Tibial nerve (tissue), 4 donors: ENCODE data around the gene ZBTB16. TPM values are rescaled to one million over a fixed set of nuclear protein-coding genes. Genes with fewer than 3 reads are reported as not detected.

Experiments used
- DNase-seq, 2 donors: peaks; one replicate each; pipeline ENCODE4 v3.0.0-alpha.2; 2019; ENCODE audit warnings: low spot score in 2 of 2
- H3K27ac ChIP-seq, 4 donors: fragments of 200-600 bp; sonication (generic) in 3 of 4; one replicate each; pipeline ENCODE4 v1.5.1; 2017 to 2019; ENCODE audit warnings: mild to moderate bottlenecking in 1 of 4
- H3K27me3 ChIP-seq, 2 donors: fragments of 200-600 bp; sonication (generic) in 1 of 2; one replicate each; pipeline versions ENCODE4 v1.5.1 to v1.6.0; 2017 to 2019
- H3K36me3 ChIP-seq, 3 donors: fragments of 200-600 bp; sonication (generic); one replicate each; pipeline ENCODE4 v1.5.1; 2018 to 2019
- H3K4me1 ChIP-seq, 4 donors: fragments of 200-600 bp; sonication (generic) in 3 of 4; one replicate each; pipeline ENCODE4 v1.5.1; 2017 to 2019
- H3K4me3 ChIP-seq, 4 donors: fragments of 200-600 bp; sonication (generic) in 3 of 4; one replicate each; pipeline ENCODE4 v1.5.1; 2017 to 2019; ENCODE audit warnings: mild to moderate bottlenecking in 1 of 4, moderate library complexity in 1 of 4
- H3K9me3 ChIP-seq, 4 donors: fragments of 200-600 bp; sonication (generic) in 3 of 4; one replicate each; pipeline ENCODE4 v1.5.1; 2017 to 2019
- EP300 ChIP-seq, 2 donors: sonication (generic); formaldehyde crosslinking; IDR thresholded peaks; one replicate each; pipeline ENCODE4 v1.6.1; 2017; ENCODE audit warnings: antibody characterized with exemption in 2 of 2, mild to moderate bottlenecking in 1 of 2
- POLR2A ChIP-seq, 2 donors: fragments of 450-650 bp; IDR thresholded peaks; one replicate each; pipeline ENCODE4 v1.6.1; 2017; ENCODE audit warnings: antibody characterized with exemption in 2 of 2, mild to moderate bottlenecking in 2 of 2, moderate library complexity in 2 of 2
- WGBS, 2 donors: methylation state at CpG; one replicate each; pipeline ENCODE4 v1.1.5; 2018; 5-methylcytosine and 5-hydroxymethylcytosine counted together
- total RNA-seq, 4 donors: library from RNA; depleted of rRNA; stranded (reverse); fragments of >200 nt; gene quantifications; one replicate each; pipeline ENCODE4 v1.1.0, GENCODE V29; 2016
- TF ChIP-seq, protein P1 (sequence below), 5 experiments: fragments of 200-600 bp in 3 of 5; fragments of 450-650 bp in 2 of 5; sonication (generic) in 3 of 5; IDR thresholded peaks; one replicate each; pipeline ENCODE4 v1.5.1; 2016 to 2019; ENCODE audit warnings: antibody characterized with exemption in 5 of 5, mild to moderate bottlenecking in 3 of 5, moderate library complexity in 2 of 5

The ZBTB16 gene
- total RNA-seq, 4 donors from 2014 or later, result 405 to 756 (median 580) TPM

DNA sequence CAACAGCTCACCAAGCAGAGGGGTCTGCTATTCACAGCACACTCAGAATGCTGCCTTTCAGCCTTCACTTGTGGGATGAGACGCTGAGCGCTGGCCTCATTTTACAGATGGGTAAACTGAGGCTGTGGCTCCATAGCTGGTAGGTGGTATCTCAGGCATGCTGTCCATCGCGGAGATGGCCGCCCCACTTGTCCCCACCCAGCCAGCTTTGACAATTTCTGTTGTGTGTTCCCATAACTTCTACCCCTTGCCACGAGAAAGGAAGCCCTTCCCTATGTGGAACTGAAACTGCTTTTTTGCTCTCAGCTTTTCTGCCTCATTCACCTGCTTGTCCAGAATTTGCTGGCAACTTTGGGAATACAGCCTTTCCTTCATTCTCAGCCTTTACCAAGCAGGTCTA, 200.6 kb downstream of the ZBTB16 start:
- no peak for DNase-seq
- H3K9me3 ChIP-seq, result no peaks in the 10 kb centered on the region
- peaks cover 0 to 70% (median 42%) of the 10 kb centered on the region in 4 donors for H3K4me1 ChIP-seq
- H3K27ac ChIP-seq, result peak overlapping the region in 3 of 4 donors; percentile 34 to 91 (median 49)
- WGBS, 2 donors, result 69 to 89% methylated on average over 4 to 6 of the region's 6 CpGs
- H3K36me3 ChIP-seq, result peaks cover 0 to 9% (median 0%) of the 10 kb centered on the region in 3 donors
- peaks cover 0 to 3% of the 10 kb centered on the region in 2 donors for H3K27me3 ChIP-seq
- TF ChIP-seq, protein P1, sequence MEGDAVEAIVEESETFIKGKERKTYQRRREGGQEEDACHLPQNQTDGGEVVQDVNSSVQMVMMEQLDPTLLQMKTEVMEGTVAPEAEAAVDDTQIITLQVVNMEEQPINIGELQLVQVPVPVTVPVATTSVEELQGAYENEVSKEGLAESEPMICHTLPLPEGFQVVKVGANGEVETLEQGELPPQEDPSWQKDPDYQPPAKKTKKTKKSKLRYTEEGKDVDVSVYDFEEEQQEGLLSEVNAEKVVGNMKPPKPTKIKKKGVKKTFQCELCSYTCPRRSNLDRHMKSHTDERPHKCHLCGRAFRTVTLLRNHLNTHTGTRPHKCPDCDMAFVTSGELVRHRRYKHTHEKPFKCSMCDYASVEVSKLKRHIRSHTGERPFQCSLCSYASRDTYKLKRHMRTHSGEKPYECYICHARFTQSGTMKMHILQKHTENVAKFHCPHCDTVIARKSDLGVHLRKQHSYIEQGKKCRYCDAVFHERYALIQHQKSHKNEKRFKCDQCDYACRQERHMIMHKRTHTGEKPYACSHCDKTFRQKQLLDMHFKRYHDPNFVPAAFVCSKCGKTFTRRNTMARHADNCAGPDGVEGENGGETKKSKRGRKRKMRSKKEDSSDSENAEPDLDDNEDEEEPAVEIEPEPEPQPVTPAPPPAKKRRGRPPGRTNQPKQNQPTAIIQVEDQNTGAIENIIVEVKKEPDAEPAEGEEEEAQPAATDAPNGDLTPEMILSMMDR (IDR thresholded peaks at IDR 0.05), result no peak
- peak in 1 of 2 donors; percentile 5 for TF ChIP-seq EP300 (IDR thresholded peaks at IDR 0.05)
- no peak for TF ChIP-seq POLR2A (IDR thresholded peaks at IDR 0.05)
- no peak overlapping the region for H3K4me3 ChIP-seq

DNA sequence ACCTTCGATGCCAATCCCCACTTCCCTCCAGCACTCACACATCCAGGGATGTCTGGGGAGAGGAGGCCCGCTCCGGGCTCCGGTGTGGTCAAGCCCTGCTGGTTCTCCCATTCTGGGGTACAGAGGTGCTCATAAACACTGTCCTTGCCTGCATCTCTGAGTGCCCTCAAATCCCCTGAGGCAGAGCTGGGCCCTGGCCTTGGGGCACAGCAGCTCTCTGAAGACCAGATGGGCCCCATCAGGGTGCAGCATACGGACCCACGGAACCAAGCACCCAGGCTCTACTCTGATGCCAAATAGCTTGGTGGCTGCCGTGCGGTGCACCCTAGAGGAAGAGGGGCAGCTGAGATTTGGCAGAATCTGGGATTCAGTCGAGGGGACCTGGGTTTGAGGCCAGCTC, 201.0 kb downstream of the ZBTB16 start:
- 65 to 73% methylated on average over 8 to 9 of the region's 9 CpGs for WGBS, 2 donors
- no peak for DNase-seq
- TF ChIP-seq, protein P1 (IDR thresholded peaks at IDR 0.05), result no peak
- TF ChIP-seq POLR2A (IDR thresholded peaks at IDR 0.05) (no peak), EP300 (IDR thresholded peaks at IDR 0.05) (no peak)
- H3K9me3 ChIP-seq, result no peaks in the 10 kb centered on the region
- peaks cover 0 to 9% (median 0%) of the 10 kb centered on the region in 3 donors for H3K36me3 ChIP-seq
- peak overlapping the region in 3 of 4 donors; percentile 34 to 91 (median 49) for H3K27ac ChIP-seq
- H3K4me3 ChIP-seq, result peak overlapping the region in 1 of 4 donors; percentile 9
- H3K4me1 ChIP-seq, result peaks cover 0 to 70% (median 42%) of the 10 kb centered on the region in 4 donors
- peaks cover 0 to 3% of the 10 kb centered on the region in 2 donors for H3K27me3 ChIP-seq

DNA sequence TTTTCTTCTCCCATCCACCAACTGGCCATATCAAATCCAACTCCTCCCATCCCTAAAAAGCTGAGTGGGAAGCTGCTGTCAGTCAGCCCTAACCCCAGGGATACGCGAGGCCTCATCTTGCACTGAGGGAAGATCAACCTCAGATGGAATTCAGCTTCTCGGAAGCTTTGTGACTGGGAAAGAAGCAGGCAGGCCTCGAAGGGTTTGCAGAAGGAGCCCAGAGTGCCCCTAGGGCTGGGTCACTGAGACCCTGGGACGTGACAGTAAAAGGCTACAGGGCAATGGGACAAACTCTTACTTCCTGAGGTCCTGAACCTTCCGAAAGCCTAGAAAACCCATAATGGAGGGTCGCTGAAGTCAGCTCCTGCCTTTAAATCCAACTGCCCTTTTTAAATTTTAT, 202.3 kb downstream of the ZBTB16 start:
- Histone ChIP-seq H3K4me1 (peaks cover 0 to 61% (median 40%) of the 10 kb centered on the region in 4 donors), H3K27ac (peak overlapping the region in 1 of 4 donors; percentile 91), H3K4me3 (no peak overlapping the region), H3K9me3 (no peaks in the 10 kb centered on the region), H3K27me3 (peaks cover 0 to 3% of the 10 kb centered on the region in 2 donors), H3K36me3 (peaks cover 0 to under 1% (median 0%) of the 10 kb centered on the region in 3 donors)
- 66 to 68% methylated on average over 7 of the region's 7 CpGs for WGBS, 2 donors
- TF ChIP-seq, protein P1 (IDR thresholded peaks at IDR 0.05), result no peak
- TF ChIP-seq EP300 (IDR thresholded peaks at IDR 0.05) (no peak), POLR2A (IDR thresholded peaks at IDR 0.05) (no peak)
- no peak for DNase-seq

- no peaks in the 10 kb centered on the region for H3K9me3 ChIP-seq
- H3K4me3 ChIP-seq, result no peak overlapping the region
- no peak for DNase-seq
- no peaks in the 10 kb centered on the region for H3K36me3 ChIP-seq
- H3K27me3 ChIP-seq, result peaks cover 0 to 3% of the 10 kb centered on the region in 2 donors
- H3K27ac ChIP-seq, result no peak overlapping the region
- WGBS, 2 donors, result 21 to 23% methylated on average over 9 of the region's 9 CpGs
- H3K4me1 ChIP-seq, result peaks cover 0 to 50% (median 30%) of the 10 kb centered on the region in 4 donors
- TF ChIP-seq, protein P1 (IDR thresholded peaks at IDR 0.05), result peak; percentile 53 to 75 (median 63)
- TF ChIP-seq POLR2A (IDR thresholded peaks at IDR 0.05), result no peak
- peak in 1 of 2 donors; percentile 18 for TF ChIP-seq EP300 (IDR thresholded peaks at IDR 0.05)
These were observed 203.4 kb downstream of the ZBTB16 start for GRCh38 chr11:114262681-114263512.
